BJ (cell line): ENCODE results near the gene KRTAP9-7. TPM values are rescaled to one million over a fixed set of nuclear protein-coding genes. Genes with fewer than 3 reads are reported as not detected.

Experiments
- CTCF ChIA-PET: fragments of 350-600 bp; formaldehyde crosslinking; extraction: SDS; loops from one replicate; lab custom pipeline; 2021; ENCODE audit warnings: antibody characterized with exemption, inconsistent platforms; lab: Yijun Ruan, JAX
- POLR2A ChIA-PET: fragments of 300-600 bp; sonication (Branson Sonifier 250); formaldehyde crosslinking; extraction: SDS; loops from one replicate; lab custom pipeline; 2021; ENCODE audit warnings: antibody characterized with exemption; lab: Charles Lee
- DNase-seq: peaks from one replicate; pipeline ENCODE4 v3.0.0-alpha.2; 2011; ENCODE audit warnings: low read depth
- H3K27me3 ChIP-seq: 2 replicates; pipeline ENCODE4 v1.6.0; 2011; ENCODE audit warnings: low read length; ENCODE audit not compliant: control insufficient read depth, insufficient read depth
- H3K36me3 ChIP-seq: 2 replicates; pipeline ENCODE4 v1.5.1; 2011; ENCODE audit warnings: low read length; ENCODE audit not compliant: control insufficient read depth, insufficient read depth
- H3K4me3 ChIP-seq: 2 replicates; pipeline ENCODE4 v1.5.1; 2011; ENCODE audit warnings: low read depth, mild to moderate bottlenecking, control low read depth, low read length
- CTCF ChIP-seq: IDR thresholded peaks from 2 replicates; pipeline ENCODE4 v1.5.1; 2011; ENCODE audit warnings: low read depth, mild to moderate bottlenecking, control low read depth, inconsistent platforms, low read length, moderate library complexity; ENCODE audit not compliant: insufficient read depth
- polyA plus RNA-seq: library from polyadenylated mRNA; depleted of rRNA; stranded (reverse); fragments of >200 nt; gene quantifications from 2 replicates; pipeline ENCODE4 v1.2.3, GENCODE V29; 2011

The KRTAP9-7 gene
- polyA plus RNA-seq, 1 experiment: not detected

GRCh38 chr17:41271858-41272257 is 3.6 kb upstream of the KRTAP9-7 start:
- Histone ChIP-seq H3K36me3 (no peaks in the 10 kb centered on the region), H3K27me3 (no peaks in the 10 kb centered on the region), H3K4me3 (no peak overlapping the region)
- CTCF ChIA-PET: no interaction called here
- TF ChIP-seq CTCF: no peak
- no peak for DNase-seq
- POLR2A ChIA-PET: no interaction called here

- no peak for DNase-seq
- TF ChIP-seq CTCF: no peak
- H3K4me3 ChIP-seq: no peak overlapping the region
- ChIA-PET POLR2A (no interaction called here), CTCF (interaction anchor here (1.1 kb wide), 1 partner anchor 15 kb away, joined by 3 read pairs; no protein-coding TSS in a partner anchor)
- no peaks in the 10 kb centered on the region for H3K36me3 ChIP-seq
- no peaks in the 10 kb centered on the region for H3K27me3 ChIP-seq
Observed at GRCh38 chr17:41278176-41278955, 2.9 kb downstream of the KRTAP9-7 start.

- peak; percentile 87 for DNase-seq
- Histone ChIP-seq H3K4me3 (no peak overlapping the region), H3K36me3 (no peaks in the 10 kb centered on the region), H3K27me3 (no peaks in the 10 kb centered on the region)
- TF ChIP-seq CTCF: no peak
- POLR2A ChIA-PET: no interaction called here
- CTCF ChIA-PET: interaction anchor here (0.6 to 1.7 kb wide), 4 partner anchors 38 to 808 kb away, joined by 4 to 7 read pairs (median 4); no protein-coding TSS in a partner anchor
Observed at GRCh38 chr17:41284043-41284442, 8.5 kb downstream of the KRTAP9-7 start.

GRCh38 chr17:41284546-41284945 is 9.0 kb downstream of the KRTAP9-7 start:
- TF ChIP-seq CTCF: no peak
- ChIA-PET CTCF (interaction anchor here (1.0 to 1.7 kb wide), 3 partner anchors 38 to 264 kb away, joined by 4 to 5 read pairs (median 4); no protein-coding TSS in a partner anchor), POLR2A (no interaction called here)
- DNase-seq: peak; percentile 26
- no peaks in the 10 kb centered on the region for H3K36me3 ChIP-seq
- H3K27me3 ChIP-seq: no peaks in the 10 kb centered on the region
- H3K4me3 ChIP-seq: no peak overlapping the region

- no peaks in the 10 kb centered on the region for H3K27me3 ChIP-seq
- ChIA-PET POLR2A (no interaction called here), CTCF (interaction anchor here (1.7 kb wide), 1 partner anchor 35 kb away, joined by 5 read pairs; no protein-coding TSS in a partner anchor)
- TF ChIP-seq CTCF: no peak
- no peaks in the 10 kb centered on the region for H3K36me3 ChIP-seq
- DNase-seq: no peak
- H3K4me3 ChIP-seq: no peak overlapping the region
Observed at GRCh38 chr17:41287050-41287449, 11.6 kb downstream of the KRTAP9-7 start.
